ENCODE measurements around the gene ARHGAP22.

Gene ARHGAP22

GRCh38 chr10:48587819-48588218, 17.1 kb downstream of the ARHGAP22 start:
- no peak for DNase-seq (ENCODE audit: low read depth)

GRCh38 chr10:48587101-48587500, 17.8 kb downstream of the ARHGAP22 start:
- DNase-seq (ENCODE audit: low read depth): no peak

GRCh38 chr10:48582970-48583369, 21.9 kb downstream of the ARHGAP22 start:
- no peak for DNase-seq (ENCODE audit: low read depth)

GRCh38 chr10:48580236-48580635, 24.6 kb downstream of the ARHGAP22 start:
- no peak for DNase-seq (ENCODE audit: low read depth)

- peak; percentile 51 for DNase-seq (ENCODE audit: low read depth)
These were observed 25.5 kb downstream of the ARHGAP22 start for GRCh38 chr10:48579251-48579960.

- no peak for DNase-seq (ENCODE audit: low read depth)
These were observed 27.7 kb downstream of the ARHGAP22 start for GRCh38 chr10:48577158-48577557.

GRCh38 chr10:48576501-48576900, 28.4 kb downstream of the ARHGAP22 start:
- no peak for DNase-seq (ENCODE audit: low read depth)

- DNase-seq (ENCODE audit: low read depth): no peak
These were observed 29.0 kb downstream of the ARHGAP22 start for GRCh38 chr10:48575901-48576300.

- no peak for DNase-seq (ENCODE audit: low read depth)
These were observed 30.0 kb downstream of the ARHGAP22 start for GRCh38 chr10:48574817-48575380.

- no peak for DNase-seq (ENCODE audit: low read depth)
These were observed 30.5 kb downstream of the ARHGAP22 start for GRCh38 chr10:48574322-48574796.

- DNase-seq (ENCODE audit: low read depth): no peak
These were observed 31.8 kb downstream of the ARHGAP22 start for GRCh38 chr10:48573045-48573444.

- peak; percentile 40 for DNase-seq (ENCODE audit: low read depth)
These were observed 32.5 kb downstream of the ARHGAP22 start for GRCh38 chr10:48572414-48572813.

- no peak for DNase-seq (ENCODE audit: low read depth)
These were observed 36.3 kb downstream of the ARHGAP22 start for GRCh38 chr10:48568546-48568945.

- DNase-seq (ENCODE audit: low read depth): no peak
These were observed 36.7 kb downstream of the ARHGAP22 start for GRCh38 chr10:48568131-48568530.

GRCh38 chr10:48567346-48567745, 37.5 kb downstream of the ARHGAP22 start:
- DNase-seq (ENCODE audit: low read depth): no peak

- no peak for DNase-seq (ENCODE audit: low read depth)
These were observed 40.3 kb downstream of the ARHGAP22 start for GRCh38 chr10:48564466-48565160.

GRCh38 chr10:48557511-48558123, 47.3 kb downstream of the ARHGAP22 start:
- DNase-seq (ENCODE audit: low read depth): no peak

GRCh38 chr10:48556713-48557112, 48.2 kb downstream of the ARHGAP22 start:
- DNase-seq (ENCODE audit: low read depth): no peak

- no peak for DNase-seq (ENCODE audit: low read depth)
These were observed 48.8 kb downstream of the ARHGAP22 start for GRCh38 chr10:48556065-48556464.

- no peak for DNase-seq (ENCODE audit: low read depth)
These were observed 49.4 kb downstream of the ARHGAP22 start for GRCh38 chr10:48555310-48556042.

- DNase-seq (ENCODE audit: low read depth): no peak
These were observed 50.2 kb downstream of the ARHGAP22 start for GRCh38 chr10:48554656-48555055.

GRCh38 chr10:48554246-48554645, 50.6 kb downstream of the ARHGAP22 start:
- DNase-seq (ENCODE audit: low read depth): no peak

Measured in iris pigment epithelial cell (primary cell).